Measurements from ENCODE around the gene PIH1D2.
"Not testable (repeated sequence)": the region's sequence is repeated elsewhere in the genome, so short reads cannot be mapped to it uniquely, and the experiment has no call there.

PIH1D2 gene

DNA sequence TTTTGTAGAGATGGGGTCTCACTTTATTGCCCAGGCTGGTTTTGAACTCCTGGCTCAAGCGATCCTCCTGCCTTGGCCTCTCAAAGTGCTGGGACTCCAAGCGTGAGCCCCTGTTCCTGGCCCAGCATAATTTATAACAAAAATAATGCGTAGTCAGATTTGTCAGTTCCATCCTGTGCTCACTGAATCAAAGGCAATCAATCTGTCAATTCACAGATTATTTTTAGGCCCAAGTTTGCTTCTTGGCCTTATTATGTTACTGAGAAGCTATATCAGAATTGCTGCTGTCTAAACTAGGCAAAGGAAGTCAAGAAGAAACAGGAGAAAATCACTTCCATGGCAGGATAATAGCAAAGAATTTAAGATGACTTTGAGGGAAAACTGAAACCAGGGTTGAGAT lies 39.9 kb downstream of the PIH1D2 start:
- H3K9me3 Mint-ChIP-seq, result no peaks in the 10 kb centered on the region
- no peak overlapping the region for H3K27ac Mint-ChIP-seq
- H3K4me3 Mint-ChIP-seq, result no peak overlapping the region
- no peaks in the 10 kb centered on the region for H3K4me1 Mint-ChIP-seq
- ATAC-seq (no peak), DNase-seq (no peak)
- H3K27me3 Mint-ChIP-seq, result no peaks in the 10 kb centered on the region

DNA sequence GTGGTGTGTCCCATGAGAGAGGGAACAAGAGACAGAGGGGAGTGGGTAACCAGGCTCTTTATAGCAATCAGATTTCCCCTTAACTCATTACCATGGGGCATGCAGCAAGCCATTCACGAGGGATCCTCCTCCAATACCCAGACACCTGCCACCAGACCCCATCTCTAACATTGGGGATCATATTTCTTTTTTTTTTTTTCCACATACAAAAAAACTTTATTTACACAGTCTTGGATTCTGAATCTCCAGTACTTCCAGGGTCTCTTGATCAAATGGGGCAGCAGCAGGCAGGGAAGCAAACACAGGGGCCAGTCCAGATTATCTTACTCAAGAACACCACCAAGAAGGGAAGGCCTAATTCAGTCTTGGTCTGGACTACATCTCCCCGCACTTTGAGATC lies 44.4 kb downstream of the PIH1D2 start:
- no peak overlapping the region for H3K4me3 Mint-ChIP-seq
- no peaks in the 10 kb centered on the region for H3K9me3 Mint-ChIP-seq
- peak overlapping the region in 1 of 2 donors; percentile 77 for H3K27ac Mint-ChIP-seq
- DNase-seq (no peak), ATAC-seq (no peak)
- no peaks in the 10 kb centered on the region for H3K27me3 Mint-ChIP-seq
- H3K4me1 Mint-ChIP-seq, result no peaks in the 10 kb centered on the region

DNA sequence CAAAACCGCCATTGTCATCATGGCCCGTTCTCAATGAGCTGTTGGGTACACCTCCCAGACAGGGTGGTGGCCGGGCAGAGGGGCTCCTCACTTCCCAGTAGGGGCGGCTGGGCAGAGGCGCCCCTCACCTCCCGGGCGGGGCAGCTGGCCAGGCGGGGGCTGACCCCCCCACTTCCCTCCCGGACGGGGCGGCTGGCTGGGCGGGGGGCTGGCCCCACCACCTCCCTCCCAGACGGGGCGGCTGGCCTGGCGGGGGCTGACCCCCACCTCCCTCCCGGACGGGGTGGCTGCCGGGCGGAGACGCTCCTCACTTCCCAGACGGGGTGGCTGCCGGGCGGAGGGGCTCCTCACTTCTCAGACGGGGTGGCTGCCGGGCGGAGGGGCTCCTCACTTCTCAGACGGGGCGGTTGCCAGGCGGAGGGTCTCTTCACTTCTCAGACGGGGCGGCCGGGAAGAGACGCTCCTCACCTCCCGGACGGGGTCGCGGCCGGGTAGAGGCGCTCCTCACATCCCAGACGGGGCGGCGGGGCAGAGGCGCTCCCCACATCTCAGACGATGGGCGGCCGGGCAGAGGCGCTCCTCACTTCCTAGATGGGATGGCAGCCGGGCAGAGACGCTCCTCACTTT lies 46.9 kb downstream of the PIH1D2 start:
- not testable (repeated sequence) for DNase-seq, ATAC-seq, H3K4me3 Mint-ChIP-seq, H3K27ac Mint-ChIP-seq, H3K27me3 Mint-ChIP-seq, H3K9me3 Mint-ChIP-seq
- peaks cover 13% of the 10 kb centered on the region for H3K4me1 Mint-ChIP-seq

DNA sequence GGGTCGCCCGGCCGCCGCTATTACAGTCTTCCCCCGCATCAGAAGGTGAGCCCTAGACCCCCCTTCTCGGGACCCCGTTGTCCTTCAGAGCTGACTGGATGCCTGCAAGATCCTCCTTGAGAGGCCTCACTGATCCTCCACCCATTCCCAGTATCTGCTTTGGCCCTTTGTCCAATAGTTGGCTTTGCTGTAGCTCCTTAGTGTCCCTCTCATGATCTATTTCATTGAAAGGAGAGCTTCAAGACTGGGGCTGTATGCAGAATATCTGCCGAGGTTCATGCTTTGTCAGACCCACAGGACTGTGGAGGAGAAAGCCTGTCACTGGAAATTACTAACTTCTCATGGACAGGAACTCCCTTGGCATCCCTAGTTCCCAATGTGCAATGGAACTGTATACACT lies 48.1 kb downstream of the PIH1D2 start:
- peak overlapping the region; percentile 99 to 100 for H3K4me3 Mint-ChIP-seq
- peaks cover 13% of the 10 kb centered on the region for H3K4me1 Mint-ChIP-seq
- H3K9me3 Mint-ChIP-seq, result no peaks in the 10 kb centered on the region
- peak; percentile 2 for ATAC-seq
- no peaks in the 10 kb centered on the region for H3K27me3 Mint-ChIP-seq
- H3K27ac Mint-ChIP-seq, result peak overlapping the region; percentile 99 to 100
- no peak for DNase-seq

DNA sequence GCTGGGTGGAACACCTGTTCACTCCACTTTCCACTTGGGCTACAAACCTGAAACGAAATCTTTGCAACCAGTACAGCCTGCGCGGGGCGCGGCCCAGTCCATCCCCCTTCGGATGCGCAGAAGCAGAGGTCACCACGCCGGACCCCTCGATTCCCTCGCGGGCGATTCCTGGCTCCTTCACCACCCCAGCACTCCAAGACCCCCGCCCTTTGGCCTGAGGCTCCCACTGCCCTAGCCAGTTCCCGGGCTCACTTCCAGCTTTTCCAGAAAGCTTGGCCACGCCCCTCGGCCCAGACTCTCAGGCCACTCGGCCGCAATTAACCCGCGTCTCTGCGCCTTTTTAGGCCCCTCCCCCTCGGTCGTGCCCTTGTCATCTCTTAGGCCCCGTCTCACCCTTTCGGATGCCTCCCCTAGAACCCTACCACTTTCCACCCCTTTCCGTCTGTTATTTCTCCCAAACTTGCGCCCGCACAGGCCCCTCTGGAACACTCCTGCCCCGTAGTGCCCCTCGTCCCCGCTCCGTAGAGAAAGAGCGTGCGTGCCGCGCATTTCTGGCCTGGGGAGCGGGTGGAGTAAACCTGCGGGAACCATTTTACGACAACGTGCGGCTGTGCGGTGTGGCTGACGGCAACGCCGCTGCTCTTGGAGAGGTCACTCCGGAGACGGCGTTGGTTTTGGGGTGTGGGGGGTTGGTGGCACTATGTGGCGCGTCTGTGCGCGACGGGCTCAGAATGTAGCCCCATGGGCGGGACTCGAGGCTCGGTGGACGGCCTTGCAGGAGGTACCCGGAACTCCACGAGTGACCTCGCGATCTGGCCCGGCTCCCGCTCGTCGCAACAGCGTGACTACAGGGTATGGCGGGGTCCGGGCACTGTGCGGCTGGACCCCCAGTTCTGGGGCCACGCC lies 48.8 kb downstream of the PIH1D2 start, which contains the start of gene DLAT:
Gene DLAT (plus strand): TSS at position 636 of the 906 bp plus-strand sequence. CDS start 65 bp downstream, at position 701.
- ATAC-seq (peak; percentile 94), DNase-seq (peak; percentile 82 to 89)
- H3K27me3 Mint-ChIP-seq, result no peaks in the 10 kb centered on the region
- peak within 1 kb of the TSS; percentile 99 to 100 for H3K4me3 Mint-ChIP-seq
- H3K27ac Mint-ChIP-seq, result peak within 1 kb of the TSS; percentile 99 to 100
- peaks cover 13% of the 10 kb centered on the region for H3K4me1 Mint-ChIP-seq
- no peaks in the 10 kb centered on the region for H3K9me3 Mint-ChIP-seq

DNA sequence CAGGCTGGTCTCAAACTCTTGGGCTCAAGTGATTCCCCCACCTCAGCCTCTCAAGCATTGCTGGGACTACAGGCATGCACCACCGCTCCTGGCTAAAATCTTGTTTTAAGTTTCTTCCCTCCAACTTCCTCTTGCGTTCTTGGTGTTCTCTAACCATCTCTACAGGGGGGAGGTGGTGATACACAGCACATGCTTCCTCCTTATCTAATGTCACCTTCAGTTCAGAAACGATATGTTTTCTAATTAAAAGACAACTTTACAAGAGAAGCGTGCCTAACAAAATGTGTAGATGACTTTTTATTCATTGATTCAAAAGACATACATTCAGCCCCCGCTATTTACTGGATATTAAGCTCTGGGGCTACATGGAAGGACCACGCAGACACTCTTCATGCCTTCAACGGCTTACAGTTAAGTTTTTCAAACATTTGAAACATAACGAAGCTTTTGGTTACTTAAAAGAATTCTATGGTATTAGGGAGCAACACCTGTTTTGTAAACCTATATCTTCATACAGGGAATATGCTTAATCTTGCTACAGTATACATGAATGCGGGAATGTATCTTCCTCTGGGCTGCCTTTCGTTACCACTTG lies 49.5 kb downstream of the PIH1D2 start:
- DNase-seq, result no peak

DNA sequence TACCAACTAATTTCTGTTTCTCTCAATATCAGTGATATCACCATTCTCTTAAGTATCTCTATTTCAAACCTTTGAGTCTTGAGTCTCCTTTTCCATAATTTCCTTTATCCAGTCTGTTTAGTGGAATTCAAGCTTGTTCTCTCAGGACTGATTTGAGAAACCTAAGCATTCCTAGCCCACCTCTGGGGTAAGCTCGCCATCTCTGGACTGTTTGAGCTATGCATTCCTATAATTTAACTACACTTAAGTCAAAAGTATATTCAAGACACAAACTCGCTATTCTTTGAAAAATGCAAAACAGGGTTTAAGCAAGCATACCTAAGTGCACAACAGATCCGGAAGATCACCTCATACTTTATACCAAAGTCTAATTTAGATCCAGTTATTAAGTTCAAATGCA lies 50.7 kb downstream of the PIH1D2 start:
- ATAC-seq (no peak), DNase-seq (no peak)
- H3K27ac Mint-ChIP-seq, result no peak overlapping the region
- peaks cover 13% of the 10 kb centered on the region for H3K4me1 Mint-ChIP-seq
- no peaks in the 10 kb centered on the region for H3K9me3 Mint-ChIP-seq
- H3K4me3 Mint-ChIP-seq, result peak overlapping the region; percentile 16 to 47
- no peaks in the 10 kb centered on the region for H3K27me3 Mint-ChIP-seq

More for the DNA sequence above, 49.5 kb downstream of the PIH1D2 start:
- H3K4me3 Mint-ChIP-seq, result peak overlapping the region; percentile 99 to 100
- H3K27ac Mint-ChIP-seq, result peak overlapping the region; percentile 99 to 100
- no peaks in the 10 kb centered on the region for H3K9me3 Mint-ChIP-seq
- peaks cover 13% of the 10 kb centered on the region for H3K4me1 Mint-ChIP-seq
- H3K27me3 Mint-ChIP-seq, result no peaks in the 10 kb centered on the region
- ATAC-seq, result peak; percentile 16

DNA sequence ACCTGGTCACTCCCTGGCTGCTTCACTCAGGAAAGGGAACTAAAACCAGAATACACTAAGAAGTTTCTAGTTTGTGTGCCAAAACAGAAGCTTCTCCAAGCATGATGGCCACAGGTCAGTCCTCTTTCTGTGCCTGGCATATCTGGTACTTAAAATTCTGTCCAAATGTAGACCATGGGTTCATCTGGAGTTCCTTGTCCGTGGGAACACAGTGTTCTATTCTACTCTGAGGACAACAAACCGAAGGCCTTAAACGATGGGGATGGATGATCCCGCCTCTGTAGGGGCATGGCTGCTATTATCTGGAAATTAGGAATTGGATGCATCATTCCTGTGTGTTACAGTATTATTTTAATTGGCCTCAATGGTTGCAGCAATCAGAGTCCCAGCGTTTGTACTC lies 54.8 kb downstream of the PIH1D2 start:
- no peak for DNase-seq
- no peak for ATAC-seq
- peaks cover 10% of the 10 kb centered on the region for H3K4me1 Mint-ChIP-seq
- H3K27ac Mint-ChIP-seq, result no peak overlapping the region
- H3K4me3 Mint-ChIP-seq, result no peak overlapping the region
- no peaks in the 10 kb centered on the region for H3K9me3 Mint-ChIP-seq
- no peaks in the 10 kb centered on the region for H3K27me3 Mint-ChIP-seq

Measured in stimulated activated naive CD8-positive, alpha-beta T cell treated with anti-CD3 and anti-CD28 coated beads, Interleukin-15, amount 100 ng/mL, for 72 hours (primary cell).